SIG-M5 (cell line): Measurements from ENCODE around the gene RUNX3.

Source experiments
- DNase-seq: peaks from one replicate; lab custom pipeline; 2025; lab: John Stamatoyannopoulos, UW

The RUNX3 gene

DNA sequence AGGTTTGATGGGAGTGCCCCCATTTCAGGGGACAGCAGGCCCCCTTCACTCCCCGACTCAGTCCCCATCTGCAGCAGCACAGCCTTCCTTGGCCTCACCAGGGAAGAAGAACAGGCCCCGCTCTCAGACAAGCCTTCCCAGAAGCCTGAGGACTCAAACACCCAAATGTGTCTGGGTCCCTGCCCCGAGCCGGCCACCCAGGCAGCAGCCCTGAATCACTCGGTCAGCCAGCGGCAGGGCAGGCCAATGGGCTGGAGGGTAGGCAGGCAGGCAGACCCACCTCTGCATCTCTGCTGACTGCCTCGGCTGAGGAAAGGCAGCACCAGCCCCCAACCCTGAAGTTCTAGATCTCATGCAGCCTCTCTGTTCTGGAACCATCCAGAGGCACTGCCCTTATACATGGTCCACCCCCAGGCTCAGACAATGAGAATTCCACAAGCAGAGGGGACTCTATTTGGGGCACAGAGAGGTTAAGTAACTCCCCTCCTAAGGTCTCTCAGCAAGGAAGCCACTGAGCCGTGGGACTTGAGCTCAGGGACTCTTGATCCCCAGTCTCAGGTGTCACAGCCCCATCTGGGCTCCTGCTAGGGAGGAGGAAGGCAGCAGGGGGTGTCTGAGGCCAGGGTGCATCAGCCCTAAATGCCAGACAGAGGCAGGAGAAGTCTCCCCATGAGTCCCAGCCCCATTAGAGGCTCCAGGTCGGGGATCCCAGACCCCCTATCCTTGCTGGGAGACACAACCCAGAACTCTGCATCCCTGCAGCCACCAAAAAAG, 33.2 kb upstream of the RUNX3 start:
- no peak for DNase-seq

DNA sequence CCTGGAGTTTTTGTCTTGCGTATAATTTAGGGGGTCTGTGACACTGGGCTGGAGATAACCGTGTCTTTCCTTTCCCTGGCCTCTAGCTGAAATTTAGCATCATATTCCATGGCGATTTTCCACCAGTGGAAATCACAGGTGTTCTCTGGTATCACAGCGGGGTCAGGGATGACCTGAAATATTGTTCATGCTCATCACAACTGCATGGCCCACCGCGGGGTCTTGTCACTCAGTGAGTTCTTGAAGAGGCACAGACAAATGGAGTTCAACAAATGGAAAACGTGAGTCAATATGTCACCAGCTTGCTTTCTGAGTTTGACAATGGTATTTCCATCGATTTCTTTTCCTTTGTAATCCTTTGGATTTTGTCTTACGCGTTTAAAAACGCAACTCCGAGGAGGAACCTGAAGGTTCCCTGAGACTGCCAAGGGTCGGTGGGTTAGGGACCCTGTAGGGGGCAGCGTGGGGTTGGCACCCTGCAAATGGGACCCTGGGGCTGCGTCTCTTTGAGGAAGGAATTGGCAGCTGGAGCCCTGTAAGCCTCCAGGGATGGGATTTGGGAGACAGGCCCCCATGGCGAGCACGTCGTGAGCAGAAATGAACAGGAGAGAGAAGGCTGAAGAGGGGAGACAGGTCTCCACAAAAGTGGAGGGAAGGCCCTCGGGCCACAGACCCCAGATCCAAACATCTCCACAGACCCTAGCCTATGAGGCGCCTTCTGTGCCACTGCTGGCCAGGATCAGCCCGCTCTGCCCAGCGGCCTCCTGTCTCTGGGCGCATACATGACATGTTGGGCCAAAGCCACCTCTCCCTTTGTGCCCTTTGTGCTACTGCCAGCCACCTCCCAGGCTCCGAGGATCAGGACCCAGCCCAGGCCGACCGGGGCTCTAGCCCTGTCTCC, 32.1 kb upstream of the RUNX3 start:
- no peak for DNase-seq

- DNase-seq = no peak
Measured at GRCh38 chr1:24961334-24961733, 31.3 kb upstream of the RUNX3 start.

DNA sequence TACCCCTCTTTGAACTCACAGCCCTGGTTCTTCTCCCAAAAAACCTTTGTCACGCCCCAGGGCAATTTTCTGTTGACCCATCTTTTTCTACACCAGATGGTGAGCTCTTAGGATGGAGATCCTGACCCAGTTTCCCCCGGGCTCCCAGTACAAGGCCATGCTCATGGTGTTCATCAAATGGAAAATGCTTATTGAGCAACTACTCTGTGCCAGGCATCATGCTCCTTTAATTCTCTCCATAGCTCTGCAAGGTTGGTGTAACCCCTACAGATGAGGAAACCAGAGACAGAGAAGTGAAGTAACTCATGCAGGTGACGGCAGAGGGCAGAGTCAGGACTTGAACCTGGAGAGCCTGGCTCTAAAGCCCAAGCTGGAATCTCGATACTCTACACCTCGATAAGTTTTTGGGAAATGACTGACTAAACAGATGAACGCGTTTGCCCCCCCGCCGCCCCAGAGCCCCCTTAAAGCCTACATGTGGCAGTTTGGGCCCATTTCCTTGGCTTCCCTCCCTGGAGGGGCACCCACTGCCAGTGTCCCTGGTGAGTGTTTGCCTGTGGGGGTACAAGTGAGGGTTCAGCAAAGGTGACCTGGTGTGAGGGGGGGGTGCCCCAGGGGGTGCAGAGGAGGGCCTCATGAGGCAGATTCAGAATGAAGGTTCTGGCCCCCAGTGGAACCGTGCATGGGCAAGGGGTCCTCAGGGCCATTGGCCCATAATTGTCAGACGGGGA, 30.2 kb upstream of the RUNX3 start:
- DNase-seq = no peak

DNA sequence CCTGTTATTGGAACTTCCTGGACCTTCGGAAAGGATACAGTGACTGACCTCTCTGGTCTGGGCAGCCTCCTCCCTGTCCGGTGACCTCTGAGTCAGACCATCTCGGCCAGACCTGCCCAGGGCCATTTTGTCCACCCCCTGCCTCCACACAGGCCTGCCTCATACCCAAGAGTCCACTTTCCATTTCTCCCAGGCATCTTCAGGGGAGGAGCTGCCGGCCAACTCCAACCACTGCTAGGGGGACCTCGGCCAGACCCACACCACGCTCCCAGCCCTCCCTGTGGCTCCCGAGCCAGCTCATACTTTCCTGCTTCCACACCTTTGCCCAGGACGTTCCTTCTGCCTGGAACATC, 29.5 kb upstream of the RUNX3 start:
- DNase-seq = no peak

GRCh38 chr1:24958766-24959622, 28.9 kb upstream of the RUNX3 start:
- no peak for DNase-seq

GRCh38 chr1:24957808-24958752, 28.0 kb upstream of the RUNX3 start:
- no peak for DNase-seq

GRCh38 chr1:24957016-24957807, 27.1 kb upstream of the RUNX3 start:
- no peak for DNase-seq

GRCh38 chr1:24955779-24956365, 25.8 kb upstream of the RUNX3 start:
- no peak for DNase-seq

GRCh38 chr1:24955161-24955560, 25.1 kb upstream of the RUNX3 start:
- DNase-seq = peak; percentile 51

DNA sequence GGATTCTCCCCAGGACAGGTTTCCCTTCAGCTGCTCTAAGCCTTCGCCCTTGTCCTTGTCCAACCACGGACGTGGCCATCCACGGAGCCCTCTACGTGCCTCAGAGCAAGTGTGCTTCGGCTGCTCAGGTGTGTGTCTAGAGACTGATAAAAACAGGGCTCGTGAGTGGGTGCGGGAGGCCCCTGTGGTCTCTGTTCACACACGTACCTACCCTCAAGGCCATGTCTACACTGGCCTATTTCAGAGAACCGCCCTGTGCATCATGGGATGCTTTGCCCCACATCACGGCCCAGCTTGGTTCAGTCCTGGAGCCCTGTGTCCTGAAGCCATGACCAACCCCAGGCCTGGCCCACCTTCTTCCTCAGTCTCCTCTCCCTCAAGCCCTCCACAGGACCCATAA, 24.6 kb upstream of the RUNX3 start:
- DNase-seq = no peak

- DNase-seq = no peak
Measured at GRCh38 chr1:24954022-24954421, 23.9 kb upstream of the RUNX3 start.

DNA sequence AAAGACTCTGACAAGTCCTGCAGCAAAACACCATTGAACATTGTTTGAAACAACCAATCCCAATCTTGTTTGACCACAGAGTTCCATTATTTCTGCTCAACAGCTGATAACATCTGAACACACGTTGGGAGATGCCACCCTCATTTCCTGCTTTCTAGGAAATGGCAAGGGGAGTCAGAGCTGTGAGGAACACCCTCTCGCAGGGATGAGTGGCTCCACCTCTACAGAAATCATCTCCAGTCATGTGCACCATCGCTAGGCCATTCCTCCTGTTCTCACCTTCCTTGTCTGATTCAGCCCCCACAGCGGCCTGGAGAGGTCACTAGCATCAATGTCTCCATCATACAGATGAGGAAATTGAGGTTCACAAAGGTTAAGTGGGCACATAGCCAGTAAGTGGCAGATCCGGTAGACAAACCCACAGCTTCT, 22.4 kb upstream of the RUNX3 start:
- DNase-seq = no peak

DNA sequence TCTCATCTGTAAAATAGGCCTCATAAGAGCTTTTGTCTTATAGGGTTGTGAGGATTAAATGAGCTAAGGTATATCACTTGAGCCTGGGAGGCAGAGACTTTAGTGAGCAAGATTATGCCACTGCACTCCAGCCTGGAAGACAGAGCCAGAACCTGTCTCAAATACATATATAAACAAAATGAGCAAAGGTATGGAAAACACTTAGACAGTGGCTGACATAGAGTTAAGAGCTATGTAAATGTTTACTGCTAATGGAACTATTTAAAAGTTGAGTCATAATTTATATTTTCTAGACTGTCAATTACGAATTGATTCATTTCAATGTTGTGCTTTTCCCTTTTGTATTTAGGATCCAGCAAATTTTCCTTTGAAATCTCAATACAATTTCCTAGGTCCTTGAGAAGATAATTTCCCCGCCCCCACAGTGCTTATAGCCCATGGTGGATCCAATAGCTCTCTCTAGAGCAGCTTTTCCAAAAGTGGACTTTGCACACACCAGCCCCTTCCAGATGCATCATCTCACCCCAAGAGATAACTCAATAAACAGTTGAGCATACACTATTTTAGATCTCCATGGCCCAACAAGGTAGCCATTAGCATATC, 21.8 kb upstream of the RUNX3 start:
- no peak for DNase-seq

DNA sequence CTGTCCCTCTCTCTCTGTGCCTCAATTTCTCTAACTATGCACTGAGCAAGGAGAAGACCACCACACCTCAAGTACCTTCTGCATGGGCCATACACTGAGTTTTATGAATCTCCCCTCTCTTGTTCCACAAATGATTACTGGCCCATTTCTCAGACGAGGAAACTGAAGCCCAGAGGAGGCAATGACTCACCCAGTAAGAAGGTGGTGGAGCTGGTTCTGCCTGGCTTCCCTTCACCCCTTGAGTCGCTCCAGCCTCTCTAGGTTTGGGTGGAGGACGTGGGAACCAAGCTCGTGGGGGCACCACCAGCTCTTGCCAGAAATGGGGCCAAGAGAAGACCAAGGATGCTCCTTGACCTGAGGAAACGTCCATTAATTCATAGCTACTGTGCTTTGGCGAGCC, 21.3 kb upstream of the RUNX3 start:
- no peak for DNase-seq

GRCh38 chr1:24949331-24949881, 19.3 kb upstream of the RUNX3 start:
- no peak for DNase-seq

DNA sequence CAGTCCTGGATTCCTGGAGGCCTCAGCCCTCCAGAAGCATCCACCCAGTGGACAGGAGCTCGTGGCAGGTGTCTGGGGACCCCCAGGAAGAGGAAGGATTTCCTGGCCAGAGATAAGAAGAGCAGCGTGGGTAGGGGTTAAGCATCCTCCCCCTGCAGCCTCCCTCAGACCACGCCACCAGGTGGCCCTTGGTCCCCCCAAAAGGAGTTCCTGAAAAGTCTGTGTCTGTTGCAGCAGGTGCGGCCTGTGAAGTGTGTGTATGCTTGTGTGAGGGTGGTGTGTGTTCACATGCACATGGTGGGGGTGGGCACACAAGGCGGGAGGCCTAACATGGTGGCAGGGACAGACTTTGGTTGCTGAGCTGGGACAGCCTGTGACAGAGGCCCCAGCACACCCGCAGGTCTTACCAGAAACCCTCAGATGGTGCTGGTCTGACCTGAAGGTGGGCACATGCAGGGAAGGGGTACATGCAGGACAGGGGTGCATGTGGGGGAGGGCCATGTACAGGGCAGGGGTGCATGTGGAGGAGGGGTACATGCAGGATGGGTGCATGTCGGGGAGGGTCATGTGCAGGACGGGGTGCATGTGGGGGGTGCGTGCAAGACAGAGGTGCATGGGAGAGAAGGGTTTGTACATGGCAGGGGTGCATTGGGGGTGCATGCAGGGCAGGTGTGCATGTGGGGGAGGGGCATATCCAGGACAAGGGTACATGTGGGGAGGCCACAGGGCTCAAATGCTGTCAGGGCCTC, 18.2 kb upstream of the RUNX3 start:
- no peak for DNase-seq
